ENCODE results near the gene RIC8B. TPM values are rescaled to one million over a fixed set of nuclear protein-coding genes. Genes with fewer than 3 reads are reported as not detected.

Gene RIC8B
- total and polyA plus RNA-seq, 8 donors: 2.2 to 71.0 (median 5.6) TPM

GRCh38 chr12:106866426-106867080 lies 92.1 kb downstream of the RIC8B start:
- 83 to 92% (median 89%) methylated on average over 5 of the region's 5 CpGs for WGBS, 5 donors
- Histone ChIP-seq H3K27me3 (no peaks in the 10 kb centered on the region), H3K4me3 (no peak overlapping the region), H3K36me3 (peaks cover 0 to 1% (median under 1%) of the 10 kb centered on the region in 4 donors), H3K27ac (no peak overlapping the region), H3K9me3 (no peaks in the 10 kb centered on the region), H3K4me1 (peaks cover 0 to 4% (median 2%) of the 10 kb centered on the region in 4 donors)
- intact Hi-C loops (cut with DNase I; ENCODE audit: low total_unique reads): no loop called here
- no peak for DNase-seq
- TF ChIP-seq POLR2A (IDR thresholded peaks at IDR 0.05) (no peak), EP300 (IDR thresholded peaks at IDR 0.05) (no peak)

- Histone ChIP-seq H3K36me3 (peaks cover 0 to 9% (median 7%) of the 10 kb centered on the region in 4 donors), H3K4me1 (peaks cover 0 to 4% (median 0%) of the 10 kb centered on the region in 4 donors), H3K27me3 (no peaks in the 10 kb centered on the region), H3K4me3 (no peak overlapping the region), H3K9me3 (no peaks in the 10 kb centered on the region), H3K27ac (no peak overlapping the region)
- TF ChIP-seq POLR2A (IDR thresholded peaks at IDR 0.05) (no peak), EP300 (IDR thresholded peaks at IDR 0.05) (no peak), POLR2AphosphoS5 (IDR thresholded peaks at IDR 0.05) (no peak), CTCF (IDR thresholded peaks at IDR 0.05) (no peak)
- WGBS, 5 donors: 73 to 87% (median 86%) methylated on average over 3 of the region's 3 CpGs
- intact Hi-C loops (cut with DNase I; ENCODE audit: low total_unique reads): no loop called here
- no peak for DNase-seq
Measured at GRCh38 chr12:106867651-106868050, 93.2 kb downstream of the RIC8B start.

- H3K27ac ChIP-seq: no peak overlapping the region
- peaks cover 0 to 6% (median 3%) of the 10 kb centered on the region in 4 donors for H3K4me1 ChIP-seq
- no peak overlapping the region for H3K4me3 ChIP-seq
- intact Hi-C loops (cut with DNase I; ENCODE audit: low total_unique reads): no loop called here
- peaks cover 0 to 20% (median 14%) of the 10 kb centered on the region in 4 donors for H3K36me3 ChIP-seq
- 56 to 76% (median 66%) methylated on average over 10 of the region's 10 CpGs for WGBS, 5 donors
- DNase-seq: no peak
- no peaks in the 10 kb centered on the region for H3K27me3 ChIP-seq
- TF ChIP-seq POLR2A (IDR thresholded peaks at IDR 0.05) (no peak), EP300 (IDR thresholded peaks at IDR 0.05) (no peak)
- no peaks in the 10 kb centered on the region for H3K9me3 ChIP-seq
Measured at GRCh38 chr12:106868982-106869700, 94.7 kb downstream of the RIC8B start.

- Histone ChIP-seq H3K36me3 (peaks cover 0 to 23% (median 15%) of the 10 kb centered on the region in 4 donors), H3K27me3 (no peaks in the 10 kb centered on the region), H3K4me3 (no peak overlapping the region), H3K4me1 (peaks cover 0 to 8% (median 3%) of the 10 kb centered on the region in 4 donors), H3K27ac (no peak overlapping the region), H3K9me3 (no peaks in the 10 kb centered on the region)
- intact Hi-C loops (cut with DNase I; ENCODE audit: low total_unique reads): no loop called here
- DNase-seq: no peak
- TF ChIP-seq POLR2A (IDR thresholded peaks at IDR 0.05) (no peak), POLR2AphosphoS5 (IDR thresholded peaks at IDR 0.05) (no peak), EP300 (IDR thresholded peaks at IDR 0.05) (no peak), CTCF (IDR thresholded peaks at IDR 0.05) (no peak)
Measured at GRCh38 chr12:106870116-106870515, 95.6 kb downstream of the RIC8B start.

- WGBS, 5 donors: 91 to 97% (median 92%) methylated on average over 1 of the region's 1 CpG
Measured at GRCh38 chr12:106871477-106871876, 97.0 kb downstream of the RIC8B start.

More at GRCh38 chr12:106871477-106871876, 97.0 kb downstream of the RIC8B start:
- intact Hi-C loops (cut with DNase I; ENCODE audit: low total_unique reads): no loop called here
- no peak for DNase-seq
- Histone ChIP-seq H3K27me3 (no peaks in the 10 kb centered on the region), H3K36me3 (peaks cover 0 to 23% (median 15%) of the 10 kb centered on the region in 4 donors), H3K27ac (no peak overlapping the region), H3K4me3 (no peak overlapping the region), H3K4me1 (peaks cover 0 to 8% (median 3%) of the 10 kb centered on the region in 4 donors), H3K9me3 (no peaks in the 10 kb centered on the region)
- TF ChIP-seq EP300 (IDR thresholded peaks at IDR 0.05) (no peak), CTCF (IDR thresholded peaks at IDR 0.05) (no peak), POLR2AphosphoS5 (IDR thresholded peaks at IDR 0.05) (no peak), POLR2A (IDR thresholded peaks at IDR 0.05) (no peak)
